NK-92 (cell line): ENCODE data around the gene ITGB1BP1.

Experiments used
- DNase-seq: peaks from one replicate; lab custom pipeline; 2025; ENCODE audit not compliant: unreplicated experiment; lab: John Stamatoyannopoulos, UW

The ITGB1BP1 gene, protein sequence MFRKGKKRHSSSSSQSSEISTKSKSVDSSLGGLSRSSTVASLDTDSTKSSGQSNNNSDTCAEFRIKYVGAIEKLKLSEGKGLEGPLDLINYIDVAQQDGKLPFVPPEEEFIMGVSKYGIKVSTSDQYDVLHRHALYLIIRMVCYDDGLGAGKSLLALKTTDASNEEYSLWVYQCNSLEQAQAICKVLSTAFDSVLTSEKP

DNA sequence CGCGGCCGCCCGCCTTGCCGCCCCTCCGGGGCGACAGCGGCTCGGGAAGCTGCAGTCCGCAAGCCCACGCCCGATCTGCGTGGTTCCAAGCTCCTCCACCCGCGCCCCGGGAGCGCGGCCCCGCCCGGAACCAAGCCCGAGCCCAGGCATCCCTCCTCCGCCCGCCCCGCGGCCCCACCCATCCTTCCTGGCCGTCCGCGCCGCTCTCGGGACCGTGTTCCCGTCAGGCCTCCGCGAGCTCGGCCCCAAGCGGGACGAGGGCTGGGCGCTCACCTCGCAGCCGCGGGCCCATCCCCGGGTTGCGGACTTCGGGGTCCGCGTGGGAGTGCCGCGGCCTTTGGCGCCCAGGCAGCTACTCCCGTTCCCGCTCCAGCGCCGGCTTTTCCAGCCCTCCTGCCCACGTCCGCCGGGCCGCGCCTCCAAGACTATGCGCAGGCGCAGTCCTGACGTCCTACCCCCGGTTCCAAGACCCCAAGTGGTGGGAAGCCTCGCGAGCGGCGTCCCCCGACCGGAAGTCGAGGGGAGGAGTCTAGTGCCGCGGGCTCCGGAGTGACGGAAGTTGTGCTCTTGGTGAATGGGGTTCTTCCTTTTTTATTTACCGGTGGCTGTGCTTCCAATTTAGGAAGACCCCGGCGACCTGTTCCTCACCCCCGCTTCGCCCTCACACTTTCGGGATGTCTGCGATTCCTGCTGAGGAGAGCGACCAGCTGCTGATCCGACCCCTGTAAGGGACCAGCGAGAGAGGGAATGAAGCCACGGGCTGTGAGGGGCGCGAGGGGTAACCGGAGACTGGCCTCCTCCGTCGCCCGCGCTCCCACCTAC, at the start of gene ITGB1BP1, which contains the start of gene CPSF3:
ITGB1BP1 (minus strand) TSS at position 429 of the 822 bp plus-strand sequence. CDS start 4,831 bp downstream, outside the sequence.
CPSF3 (plus strand) TSS at position 555 of the 822 bp plus-strand sequence; CDS start at position 675, 120 bp downstream.
- DNase-seq, result peak; percentile 86

- no peak for DNase-seq
Measured at GRCh38 chr2:9472511-9472910, 49.2 kb upstream of the ITGB1BP1 start.

- DNase-seq, result no peak
Measured at GRCh38 chr2:9471206-9471605, 47.9 kb upstream of the ITGB1BP1 start.

DNA sequence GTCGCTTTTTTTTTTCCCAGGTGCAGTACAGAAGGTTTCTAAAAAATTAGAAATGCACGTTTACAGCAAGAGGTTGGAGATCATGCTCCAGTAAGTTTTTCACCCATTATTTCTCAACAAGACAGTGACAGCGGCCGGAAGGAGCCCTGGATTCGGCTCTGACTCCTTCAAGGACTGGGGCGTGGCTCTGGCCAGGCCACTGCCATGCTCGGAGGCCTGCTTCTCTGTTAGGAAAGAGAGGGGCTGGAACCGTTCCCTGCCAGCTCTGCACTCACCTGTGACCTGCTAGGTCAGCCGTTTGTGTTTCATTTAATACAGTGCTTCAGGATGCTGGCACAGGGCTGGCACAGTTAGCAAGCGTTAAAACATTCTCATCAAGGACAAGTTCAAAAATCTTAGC, 44.4 kb upstream of the ITGB1BP1 start:
- no peak for DNase-seq

- DNase-seq, result no peak
Measured at GRCh38 chr2:9466147-9466683, 42.9 kb upstream of the ITGB1BP1 start.

GRCh38 chr2:9465170-9465569, 41.8 kb upstream of the ITGB1BP1 start:
- no peak for DNase-seq

- DNase-seq, result no peak
Measured at GRCh38 chr2:9463698-9464034, 40.3 kb upstream of the ITGB1BP1 start.

DNA sequence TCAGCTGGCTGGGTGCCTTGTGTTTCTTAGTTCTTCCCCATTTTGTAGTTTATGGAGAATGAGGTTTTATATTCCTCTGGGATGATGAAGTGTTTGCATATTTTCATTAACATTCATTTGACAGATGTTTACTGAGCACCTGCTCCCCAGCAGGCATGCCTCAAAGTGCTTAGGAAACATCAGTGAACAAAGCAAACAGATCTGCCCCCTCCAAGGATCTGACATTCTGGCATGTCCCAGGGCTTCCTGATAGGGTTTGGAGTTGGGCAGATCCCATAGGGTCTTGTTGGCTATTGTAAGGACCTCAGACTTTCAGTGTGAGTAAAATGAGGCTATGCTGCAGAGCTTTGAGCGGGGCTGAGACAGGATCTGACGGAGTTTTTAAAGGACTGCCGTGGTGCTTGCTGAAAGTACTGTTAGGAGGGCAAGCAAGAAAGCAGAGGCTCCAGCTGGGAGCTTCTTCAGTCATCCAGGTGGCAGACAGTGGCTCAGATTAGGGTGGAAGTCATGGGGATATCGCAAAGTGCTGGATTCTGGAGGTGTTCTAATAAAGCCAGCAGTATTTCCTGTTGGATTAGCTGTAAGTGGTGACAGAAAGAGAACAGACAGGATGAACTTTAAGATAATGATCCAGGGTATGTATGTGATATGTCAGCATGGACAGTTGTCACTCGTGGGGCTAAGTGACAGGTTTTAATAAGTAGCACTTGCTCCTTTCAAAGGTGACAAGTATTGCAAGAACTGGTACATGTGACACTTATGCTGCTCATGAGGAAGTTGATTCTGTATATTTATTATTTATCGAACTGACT, 39.8 kb upstream of the ITGB1BP1 start:
- no peak for DNase-seq

DNA sequence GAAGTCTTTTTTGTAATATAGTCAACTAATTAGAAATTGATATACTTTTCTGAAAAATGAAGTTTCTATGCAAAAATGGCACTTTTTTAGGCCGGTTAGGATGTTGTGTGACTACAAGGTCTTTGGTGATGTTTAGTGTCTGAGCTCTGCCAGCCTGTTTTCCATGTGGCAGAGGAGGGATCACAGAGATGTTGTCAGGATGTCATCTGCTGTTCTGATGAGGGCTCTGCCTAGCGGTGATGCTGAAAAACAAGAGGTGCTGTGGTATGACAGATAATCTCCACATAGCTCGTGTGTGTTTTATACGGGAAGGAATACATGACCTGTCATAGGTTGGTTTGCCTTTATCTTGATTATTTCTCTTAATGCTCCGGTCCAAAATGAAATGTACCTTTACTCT, 39.0 kb upstream of the ITGB1BP1 start:
- no peak for DNase-seq

DNA sequence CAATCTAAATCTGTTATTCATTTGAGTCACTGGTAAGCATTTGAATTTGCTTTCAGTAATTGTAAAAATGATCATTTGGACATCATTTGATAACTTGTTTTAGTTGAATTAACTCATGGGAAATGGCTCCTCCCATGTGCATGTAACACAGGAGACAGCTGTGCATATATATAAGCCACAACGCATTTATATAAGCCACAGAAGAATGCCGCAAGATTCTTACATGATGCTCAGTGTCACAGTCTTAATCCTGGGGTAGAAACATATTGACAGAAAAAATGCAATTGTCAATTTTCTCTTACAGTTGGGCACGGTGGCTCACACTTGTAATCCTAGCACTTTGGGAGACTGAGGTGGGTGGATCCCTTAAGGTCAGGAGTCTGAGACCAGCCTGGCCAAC, 37.8 kb upstream of the ITGB1BP1 start:
- DNase-seq, result no peak

DNA sequence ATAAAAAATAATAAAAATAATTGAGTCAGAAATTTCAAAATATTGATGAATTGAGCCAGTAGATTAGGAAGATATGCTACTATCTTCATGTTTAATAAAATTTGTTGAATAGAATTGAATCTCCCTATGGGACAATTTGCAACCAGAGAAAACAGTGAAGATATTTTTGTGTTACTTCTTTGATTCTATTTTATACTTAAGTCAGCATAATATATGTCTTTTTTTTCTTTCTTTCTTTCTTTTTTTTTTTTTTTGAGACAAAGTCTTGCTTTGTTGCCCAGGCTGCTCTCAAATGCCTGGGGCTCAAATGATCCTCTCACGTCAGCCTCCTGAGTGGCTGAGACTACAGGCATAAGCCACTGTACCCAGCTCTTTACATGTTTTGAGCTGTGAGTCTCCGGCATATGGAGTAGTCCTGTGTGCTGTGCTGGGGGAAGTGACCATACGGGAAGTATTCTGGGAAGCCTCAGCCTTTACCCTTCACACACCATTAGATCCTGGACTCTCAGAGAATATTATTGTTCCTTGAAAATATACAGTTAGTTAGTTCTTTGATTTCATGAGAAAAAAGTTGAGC, 37.2 kb upstream of the ITGB1BP1 start:
- no peak for DNase-seq

- DNase-seq, result no peak
Measured at GRCh38 chr2:9451231-9451630, 27.9 kb upstream of the ITGB1BP1 start.

- no peak for DNase-seq
Measured at GRCh38 chr2:9445089-9445488, 21.8 kb upstream of the ITGB1BP1 start.

DNA sequence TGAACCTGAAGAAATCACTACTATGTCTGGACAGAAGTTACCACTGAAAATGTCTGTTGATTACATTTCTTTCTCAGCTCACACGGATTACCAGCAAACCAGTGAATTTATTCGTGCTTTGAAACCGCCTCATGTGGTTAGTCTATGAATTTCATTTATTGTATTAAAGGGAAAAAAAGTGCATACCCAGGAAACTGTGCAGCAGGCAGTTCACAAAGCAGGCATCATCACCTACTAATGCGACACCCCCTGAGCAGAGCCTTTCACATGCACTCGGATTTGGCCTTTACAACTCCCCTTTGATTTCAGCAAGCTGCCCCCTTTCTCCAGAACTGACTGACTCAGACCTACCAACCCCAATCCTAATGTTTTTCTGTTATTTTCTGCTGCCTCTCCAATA, 20.2 kb upstream of the ITGB1BP1 start:
- no peak for DNase-seq

DNA sequence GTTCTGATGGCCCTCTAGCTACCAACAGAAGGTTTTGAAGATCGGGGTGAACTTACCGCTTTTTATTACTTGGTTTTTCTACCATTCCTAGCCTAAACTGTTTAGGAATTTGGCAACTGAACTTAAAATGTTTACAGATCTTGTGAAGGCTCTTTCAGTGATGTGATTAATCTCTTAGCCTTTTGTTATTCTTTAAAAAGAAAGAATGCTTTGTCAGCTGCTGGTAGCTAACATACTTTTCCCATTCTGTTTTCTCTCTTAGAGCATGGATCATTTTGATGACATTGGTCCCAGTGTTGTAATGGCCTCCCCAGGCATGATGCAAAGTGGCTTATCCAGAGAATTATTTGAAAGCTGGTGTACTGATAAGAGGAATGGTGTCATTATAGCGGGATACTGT, 18.2 kb upstream of the ITGB1BP1 start:
- no peak for DNase-seq

DNA sequence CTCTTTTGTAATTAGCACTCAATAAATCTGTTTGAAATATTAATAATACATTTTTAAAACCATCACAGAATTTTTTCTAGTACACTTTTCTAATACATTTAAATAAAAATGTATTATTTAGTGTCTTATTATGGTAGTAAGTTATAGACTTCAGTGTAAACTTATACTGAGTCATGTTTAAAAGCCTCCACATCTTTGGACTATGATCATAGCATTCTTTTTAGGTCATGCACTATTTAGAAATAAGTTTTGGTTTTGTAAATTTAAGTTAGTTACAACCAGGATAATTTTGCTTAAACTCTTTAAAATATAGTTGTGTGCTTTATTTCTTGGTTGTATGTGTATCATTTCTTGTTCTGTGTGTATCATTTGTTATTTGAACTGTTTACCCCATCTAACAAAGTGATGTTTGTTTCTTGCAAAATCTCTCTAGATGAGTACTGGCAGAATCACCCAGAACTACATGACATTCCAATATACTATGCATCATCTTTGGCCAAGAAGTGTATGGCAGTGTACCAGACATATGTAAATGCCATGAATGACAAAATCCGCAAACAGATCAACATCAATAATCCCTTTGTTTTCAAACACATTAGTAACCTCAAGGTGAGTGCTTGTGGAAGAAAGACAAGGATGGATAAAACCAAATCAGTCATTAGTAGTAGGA, 16.9 kb upstream of the ITGB1BP1 start:
- DNase-seq, result no peak

GRCh38 chr2:9439536-9439935, 16.2 kb upstream of the ITGB1BP1 start:
- DNase-seq, result no peak

DNA sequence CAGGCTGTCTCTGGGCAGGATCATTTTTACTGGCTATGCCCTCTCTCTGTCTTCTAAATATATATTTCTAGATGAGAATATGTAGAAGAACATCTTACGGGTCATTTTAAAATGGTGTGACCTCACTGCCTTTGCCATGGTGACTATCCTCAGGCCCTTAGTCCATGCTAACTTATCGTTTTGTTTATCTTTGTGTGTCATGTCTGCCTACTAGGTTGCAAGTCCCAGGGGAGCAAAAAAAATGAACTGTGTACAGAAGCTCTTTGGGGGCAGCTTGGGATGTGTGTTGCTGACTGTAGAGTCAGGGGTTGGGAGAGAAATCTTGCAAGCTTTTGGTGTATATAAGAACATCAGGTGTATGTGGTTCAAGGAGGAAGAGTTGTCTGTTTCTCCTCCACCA, 11.2 kb upstream of the ITGB1BP1 start:
- no peak for DNase-seq

GRCh38 chr2:9430316-9431293, 7.3 kb upstream of the ITGB1BP1 start:
- no peak for DNase-seq
